ENCODE measurements around the gene WDR64.

WDR64 gene

GRCh38 chr1:241652012-241652411, at the start of gene WDR64:
WDR64 (plus strand) TSS chr1:241652281; CDS start chr1:241652485, 204 bp downstream.
- H3K36me3 Mint-ChIP-seq = no peaks in the 10 kb centered on the region
- peaks cover 5% of the 10 kb centered on the region for H3K27me3 Mint-ChIP-seq
- H3K4me3 Mint-ChIP-seq = no peak within 1 kb of the TSS
- H3K27ac Mint-ChIP-seq = no peak within 1 kb of the TSS
- H3K4me1 Mint-ChIP-seq = no peaks in the 10 kb centered on the region
- H3K9me3 Mint-ChIP-seq = no peaks in the 10 kb centered on the region

DNA sequence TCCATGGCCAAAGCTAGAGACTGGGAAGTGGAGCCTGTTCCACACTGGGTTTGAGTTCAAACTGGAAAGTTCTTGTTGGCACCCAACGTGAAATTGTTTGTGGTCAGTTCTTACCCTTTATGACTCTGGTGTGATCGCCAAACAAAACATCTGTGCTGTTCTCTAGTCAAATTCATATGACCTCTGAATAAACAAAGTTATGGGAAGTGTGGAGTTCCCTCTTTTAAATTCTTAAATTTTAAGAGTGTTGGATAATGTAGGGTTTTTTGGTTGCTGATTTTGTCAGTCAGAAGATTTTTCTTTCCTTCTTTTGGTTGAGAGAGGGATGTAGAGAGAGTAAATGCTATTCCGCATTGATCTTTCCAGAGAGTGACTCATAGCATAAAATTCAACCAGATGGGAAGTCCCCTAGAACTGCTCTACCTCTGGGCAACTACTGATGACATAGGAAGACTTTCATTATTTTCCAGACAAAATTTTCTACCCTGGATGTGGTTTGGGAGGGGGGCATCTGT, 48.3 kb upstream of the WDR64 start:
- Mint-ChIP-seq H3K27ac (no peak overlapping the region), H3K4me3 (no peak overlapping the region), H3K4me1 (no peaks in the 10 kb centered on the region), H3K27me3 (no peaks in the 10 kb centered on the region), H3K9me3 (no peaks in the 10 kb centered on the region), H3K36me3 (peaks cover 20% of the 10 kb centered on the region)

DNA sequence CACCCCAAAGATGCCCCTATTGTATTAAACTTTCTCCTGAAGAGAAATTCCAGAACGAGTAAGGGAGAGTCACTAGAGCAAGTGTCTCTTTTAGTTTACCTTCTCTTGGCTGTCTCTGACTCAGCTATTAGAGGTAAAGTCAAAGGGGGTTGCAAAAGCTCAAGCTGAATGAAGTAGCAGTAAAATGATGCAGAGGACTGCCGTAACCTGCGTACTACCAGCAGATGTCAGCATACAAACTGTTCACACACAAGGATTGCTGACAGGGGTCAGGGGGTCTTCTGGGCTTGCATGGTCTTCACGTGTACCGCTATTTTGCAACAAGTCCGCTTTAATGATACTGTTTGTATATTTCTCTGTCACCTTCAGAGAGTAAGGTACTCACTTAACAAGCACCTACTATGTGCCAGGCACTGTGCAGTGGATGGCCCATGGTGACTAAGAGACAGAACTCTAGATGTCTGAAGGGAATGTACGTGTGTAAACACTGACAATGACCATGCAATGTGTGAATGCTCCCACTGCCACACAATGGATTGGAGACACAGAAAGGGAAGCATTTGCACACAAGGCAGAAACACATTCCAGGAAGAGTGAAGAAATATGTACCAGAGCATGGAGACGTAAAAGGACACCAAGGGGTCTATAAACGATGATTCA, 46.8 kb upstream of the WDR64 start:
- Mint-ChIP-seq H3K9me3 (no peaks in the 10 kb centered on the region), H3K4me1 (no peaks in the 10 kb centered on the region), H3K27ac (no peak overlapping the region), H3K36me3 (peaks cover 20% of the 10 kb centered on the region), H3K4me3 (no peak overlapping the region), H3K27me3 (no peaks in the 10 kb centered on the region)

DNA sequence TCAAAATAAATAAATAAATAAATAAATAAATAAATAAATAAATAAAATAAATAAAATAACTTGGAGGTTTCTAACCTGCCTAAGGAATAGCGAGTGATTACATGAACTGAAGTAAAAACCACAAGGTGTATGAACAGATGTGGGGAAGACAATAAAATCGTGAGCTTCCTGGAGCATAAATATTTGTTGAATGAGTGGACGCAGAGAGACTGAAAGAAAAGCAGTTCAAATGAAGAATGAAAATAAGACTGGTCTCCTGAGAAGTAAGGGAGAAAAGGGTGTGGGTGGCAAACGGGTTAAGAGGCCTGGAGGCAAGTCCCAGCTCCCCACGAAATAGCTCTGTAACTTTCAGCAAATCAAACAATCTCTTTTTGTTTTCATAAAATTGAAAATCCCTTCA, 45.5 kb upstream of the WDR64 start:
- no peaks in the 10 kb centered on the region for H3K4me1 Mint-ChIP-seq
- no peak overlapping the region for H3K27ac Mint-ChIP-seq
- no peaks in the 10 kb centered on the region for H3K27me3 Mint-ChIP-seq
- no peaks in the 10 kb centered on the region for H3K9me3 Mint-ChIP-seq
- H3K4me3 Mint-ChIP-seq = no peak overlapping the region
- H3K36me3 Mint-ChIP-seq = peaks cover 14% of the 10 kb centered on the region

DNA sequence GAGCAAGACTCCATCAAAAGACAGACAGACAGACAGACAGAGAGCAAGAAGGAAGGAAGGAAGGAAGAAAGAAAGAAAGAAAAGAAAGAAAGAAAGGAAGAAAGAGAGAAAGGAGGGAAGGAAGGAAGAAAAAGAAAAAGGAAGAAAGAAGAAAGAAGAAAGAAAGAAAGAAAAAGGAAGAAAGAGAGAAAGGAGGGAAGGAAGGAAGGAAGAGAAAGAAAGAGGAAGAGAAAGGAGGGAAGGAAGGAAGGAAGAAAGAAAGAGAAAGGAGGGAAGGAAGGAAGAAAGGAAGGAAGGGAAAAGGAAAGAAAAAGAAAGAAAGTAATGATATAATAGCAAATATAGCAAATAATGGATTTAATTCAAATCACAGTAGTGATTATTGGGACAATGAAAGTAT, 44.6 kb upstream of the WDR64 start:
- peaks cover 8% of the 10 kb centered on the region for H3K36me3 Mint-ChIP-seq
- no peak overlapping the region for H3K4me3 Mint-ChIP-seq
- H3K9me3 Mint-ChIP-seq = no peaks in the 10 kb centered on the region
- no peak overlapping the region for H3K27ac Mint-ChIP-seq
- no peaks in the 10 kb centered on the region for H3K4me1 Mint-ChIP-seq
- no peaks in the 10 kb centered on the region for H3K27me3 Mint-ChIP-seq

DNA sequence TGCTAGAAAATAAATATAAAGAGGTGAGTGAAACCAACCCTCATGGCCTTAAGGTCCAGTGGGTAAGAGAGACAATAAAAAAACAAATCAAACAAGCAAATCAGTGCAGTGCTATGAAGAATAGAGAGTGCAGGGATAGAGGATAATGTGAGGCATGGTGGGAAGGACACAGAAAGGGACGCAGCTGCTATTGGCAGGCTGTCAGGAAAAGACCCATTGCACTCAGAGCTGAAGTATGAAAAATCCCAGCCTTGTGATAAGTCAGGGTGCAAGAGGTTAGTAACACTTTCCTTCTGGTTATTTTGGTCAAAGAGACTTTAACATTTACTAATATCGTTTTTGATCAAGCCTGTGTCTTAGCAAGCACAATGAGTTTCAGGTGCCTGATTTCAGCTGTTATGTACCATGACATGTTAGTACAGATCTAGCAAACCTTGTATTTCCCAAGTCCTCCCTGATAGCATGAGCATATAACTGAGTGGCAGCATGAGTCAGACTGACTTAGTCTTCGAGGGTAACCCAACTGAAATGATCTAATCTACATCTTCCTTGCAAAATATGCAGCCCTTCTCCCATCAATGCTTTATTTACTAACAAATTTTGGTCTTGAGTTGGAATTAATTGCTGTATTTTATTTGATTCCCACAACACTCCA, 43.6 kb upstream of the WDR64 start:
- Mint-ChIP-seq H3K27me3 (no peaks in the 10 kb centered on the region), H3K9me3 (no peaks in the 10 kb centered on the region), H3K36me3 (peaks cover 2% of the 10 kb centered on the region), H3K4me1 (no peaks in the 10 kb centered on the region), H3K27ac (no peak overlapping the region), H3K4me3 (no peak overlapping the region)

DNA sequence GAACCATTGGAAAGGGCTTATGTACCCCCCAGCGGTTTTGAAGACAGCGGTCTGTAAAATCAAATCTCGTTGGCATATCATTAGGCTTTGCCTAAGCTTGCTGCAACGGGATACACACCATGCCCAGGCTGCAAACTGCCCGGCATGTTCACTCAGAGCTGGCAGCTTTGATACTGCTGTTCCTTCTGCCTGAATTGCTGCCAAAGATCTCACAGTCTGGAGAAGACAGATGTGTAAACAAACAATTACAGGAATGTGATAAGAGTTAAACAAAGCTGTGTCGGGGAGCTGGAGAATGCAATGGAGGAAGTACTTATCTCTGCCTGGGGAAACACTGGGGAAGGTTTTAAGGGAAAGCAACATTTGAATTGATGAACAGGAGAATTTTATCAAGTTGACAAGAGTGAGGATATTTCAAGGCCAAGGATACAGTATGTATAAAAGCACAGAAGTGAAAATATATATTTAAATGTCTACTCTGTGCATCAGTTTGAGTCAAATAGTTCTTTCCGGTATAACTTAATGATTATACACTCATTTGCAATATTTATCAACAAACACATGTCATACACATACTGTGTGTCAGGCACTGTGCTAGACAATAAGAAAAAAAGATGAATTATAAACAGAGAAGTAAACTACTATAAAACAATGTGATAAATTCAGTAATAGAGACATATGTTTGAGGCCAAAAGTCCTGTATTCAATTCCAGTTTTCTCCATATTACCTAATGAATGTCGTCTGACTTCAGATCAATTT, 41.8 kb upstream of the WDR64 start:
- H3K27ac Mint-ChIP-seq = no peak overlapping the region
- no peaks in the 10 kb centered on the region for H3K36me3 Mint-ChIP-seq
- no peaks in the 10 kb centered on the region for H3K27me3 Mint-ChIP-seq
- no peak overlapping the region for H3K4me3 Mint-ChIP-seq
- no peaks in the 10 kb centered on the region for H3K9me3 Mint-ChIP-seq
- no peaks in the 10 kb centered on the region for H3K4me1 Mint-ChIP-seq

- Mint-ChIP-seq H3K27me3 (no peaks in the 10 kb centered on the region), H3K4me1 (no peaks in the 10 kb centered on the region), H3K9me3 (no peaks in the 10 kb centered on the region), H3K27ac (no peak overlapping the region), H3K4me3 (no peak overlapping the region), H3K36me3 (no peaks in the 10 kb centered on the region)
Observed at GRCh38 chr1:241611063-241611462, 41.0 kb upstream of the WDR64 start.

DNA sequence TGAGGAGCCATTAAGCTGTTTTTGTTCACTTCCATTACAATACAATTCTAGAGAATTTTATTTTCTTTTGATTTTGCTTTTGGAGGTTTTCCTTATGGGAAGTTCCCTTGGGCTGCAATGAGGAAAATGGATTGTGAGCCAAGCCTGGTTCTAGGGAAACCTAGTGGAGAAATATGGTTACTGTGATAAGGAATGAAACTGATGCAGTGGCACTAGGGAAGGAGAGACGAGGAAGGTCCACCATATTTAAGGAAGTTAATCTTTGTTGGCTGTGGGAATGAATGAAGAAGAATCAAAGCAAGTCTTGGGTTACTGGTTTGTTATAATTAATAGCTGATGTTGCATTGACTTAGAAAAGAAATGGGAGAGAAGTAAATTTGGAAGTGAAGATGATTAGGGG, 40.3 kb upstream of the WDR64 start:
- Mint-ChIP-seq H3K4me3 (no peak overlapping the region), H3K27ac (no peak overlapping the region), H3K36me3 (no peaks in the 10 kb centered on the region), H3K4me1 (no peaks in the 10 kb centered on the region), H3K27me3 (no peaks in the 10 kb centered on the region), H3K9me3 (no peaks in the 10 kb centered on the region)

DNA sequence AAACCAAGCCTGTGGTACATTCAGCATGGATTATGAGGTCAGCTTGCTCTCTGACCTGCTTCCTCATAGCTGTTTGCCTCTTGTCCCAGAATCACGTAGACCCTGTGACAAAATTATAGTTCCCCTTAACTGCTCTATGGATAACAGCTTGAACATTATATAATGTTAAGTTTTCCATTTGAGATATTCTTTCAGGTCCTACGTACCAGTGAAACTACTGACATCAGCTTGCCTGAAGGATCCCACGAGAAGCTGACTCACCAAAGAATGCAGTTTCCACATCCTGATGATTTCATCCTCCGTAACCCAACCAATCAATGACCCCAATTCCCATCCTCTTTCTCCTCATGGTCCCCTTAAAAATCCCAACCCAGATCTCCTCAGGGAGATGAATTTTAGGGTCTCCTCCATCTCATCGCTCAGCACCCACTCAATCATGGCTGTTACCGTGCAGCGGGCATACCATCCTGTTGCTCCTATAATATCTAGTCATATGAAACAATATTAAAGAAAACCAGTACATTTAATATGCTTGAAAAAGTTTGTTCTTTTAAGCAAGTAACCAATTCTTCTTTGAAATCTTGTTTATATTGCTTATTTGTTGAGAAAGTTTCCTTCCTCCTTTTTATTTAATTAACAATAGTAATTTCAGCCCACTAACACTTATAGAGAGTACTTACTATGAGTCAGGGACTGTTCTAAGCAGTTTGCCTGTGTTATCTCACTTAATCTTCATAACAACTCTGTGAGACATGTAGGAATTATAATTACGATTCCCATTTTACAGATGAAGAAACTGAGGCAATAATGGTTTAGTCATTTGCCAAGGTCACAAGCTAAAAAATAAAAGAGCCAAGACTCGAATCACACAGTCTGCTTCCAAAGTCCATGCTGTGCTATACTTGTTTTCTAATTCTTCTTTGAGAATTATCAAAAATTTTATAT, 39.3 kb upstream of the WDR64 start:
- no peak overlapping the region for H3K4me3 Mint-ChIP-seq
- H3K27me3 Mint-ChIP-seq = no peaks in the 10 kb centered on the region
- H3K27ac Mint-ChIP-seq = no peak overlapping the region
- H3K9me3 Mint-ChIP-seq = no peaks in the 10 kb centered on the region
- no peaks in the 10 kb centered on the region for H3K36me3 Mint-ChIP-seq
- H3K4me1 Mint-ChIP-seq = no peaks in the 10 kb centered on the region

- H3K4me1 Mint-ChIP-seq = no peaks in the 10 kb centered on the region
- no peaks in the 10 kb centered on the region for H3K27me3 Mint-ChIP-seq
- H3K9me3 Mint-ChIP-seq = no peaks in the 10 kb centered on the region
- no peaks in the 10 kb centered on the region for H3K36me3 Mint-ChIP-seq
- H3K4me3 Mint-ChIP-seq = no peak overlapping the region
- H3K27ac Mint-ChIP-seq = no peak overlapping the region
Observed at GRCh38 chr1:241614144-241614543, 37.9 kb upstream of the WDR64 start.

DNA sequence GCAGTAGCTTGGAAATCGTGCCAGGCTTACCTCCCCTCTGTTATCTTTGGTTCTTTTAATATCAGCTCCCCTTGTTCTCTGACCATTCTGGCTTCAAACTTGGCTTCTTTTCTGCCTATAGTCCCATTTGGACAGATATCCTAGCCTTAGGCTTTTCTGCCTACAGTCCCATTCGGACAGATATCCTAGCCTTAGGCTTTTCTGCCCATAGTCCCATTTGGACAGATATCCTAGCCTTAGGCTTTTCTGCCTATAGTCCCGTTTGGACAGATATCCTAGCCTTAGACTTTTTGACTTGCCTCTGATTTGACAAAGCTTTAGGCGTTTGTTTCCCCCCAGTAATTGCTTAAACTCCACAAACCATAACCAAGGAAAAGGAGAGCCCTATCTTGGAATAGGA, 37.5 kb upstream of the WDR64 start:
- no peaks in the 10 kb centered on the region for H3K36me3 Mint-ChIP-seq
- H3K9me3 Mint-ChIP-seq = no peaks in the 10 kb centered on the region
- H3K4me1 Mint-ChIP-seq = no peaks in the 10 kb centered on the region
- H3K27me3 Mint-ChIP-seq = no peaks in the 10 kb centered on the region
- H3K27ac Mint-ChIP-seq = no peak overlapping the region
- H3K4me3 Mint-ChIP-seq = no peak overlapping the region

DNA sequence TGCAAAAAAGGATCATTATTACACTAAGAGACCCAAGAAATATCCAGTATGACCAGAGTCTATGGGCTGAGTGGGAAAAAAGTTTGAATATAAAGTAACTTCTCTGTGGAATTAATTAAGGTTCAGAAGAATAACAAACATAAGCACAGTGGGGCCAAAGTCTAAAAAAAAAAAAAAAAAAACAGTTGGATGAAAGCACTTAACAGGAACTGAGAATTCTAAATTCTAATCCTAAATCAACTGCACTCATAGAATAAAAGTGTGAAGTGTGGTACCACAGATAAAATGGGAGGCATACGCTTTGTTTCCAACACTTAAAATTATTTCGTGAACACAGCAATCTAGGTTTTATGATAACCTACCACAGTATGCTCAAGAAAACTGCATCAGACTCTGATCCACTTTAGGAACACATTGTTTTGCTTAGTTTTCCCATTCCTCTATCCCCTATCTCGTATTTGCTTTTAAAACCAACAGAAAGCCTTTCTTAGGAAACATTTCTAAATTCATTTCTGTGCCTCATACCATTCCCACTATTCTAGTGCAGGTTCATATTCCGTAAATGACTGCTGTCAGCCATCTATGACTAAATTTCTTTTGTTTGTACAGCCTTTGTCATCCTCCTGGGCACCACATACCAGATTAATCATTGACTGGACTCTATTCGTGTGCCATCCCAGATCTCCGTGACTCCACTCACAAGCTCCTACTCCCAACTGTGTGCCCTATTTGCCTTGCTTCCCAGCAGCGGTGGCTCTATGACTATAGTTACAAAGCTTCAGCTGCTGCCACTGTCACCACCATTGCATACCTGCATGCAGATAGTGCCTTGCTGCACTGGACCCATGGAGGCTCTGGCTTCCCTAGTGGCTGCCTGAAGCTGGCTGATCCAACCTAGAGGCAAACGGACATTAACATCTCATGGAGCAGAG, 36.8 kb upstream of the WDR64 start:
- H3K4me1 Mint-ChIP-seq = no peaks in the 10 kb centered on the region
- no peaks in the 10 kb centered on the region for H3K9me3 Mint-ChIP-seq
- no peak overlapping the region for H3K27ac Mint-ChIP-seq
- H3K36me3 Mint-ChIP-seq = no peaks in the 10 kb centered on the region
- H3K4me3 Mint-ChIP-seq = no peak overlapping the region
- H3K27me3 Mint-ChIP-seq = no peaks in the 10 kb centered on the region

DNA sequence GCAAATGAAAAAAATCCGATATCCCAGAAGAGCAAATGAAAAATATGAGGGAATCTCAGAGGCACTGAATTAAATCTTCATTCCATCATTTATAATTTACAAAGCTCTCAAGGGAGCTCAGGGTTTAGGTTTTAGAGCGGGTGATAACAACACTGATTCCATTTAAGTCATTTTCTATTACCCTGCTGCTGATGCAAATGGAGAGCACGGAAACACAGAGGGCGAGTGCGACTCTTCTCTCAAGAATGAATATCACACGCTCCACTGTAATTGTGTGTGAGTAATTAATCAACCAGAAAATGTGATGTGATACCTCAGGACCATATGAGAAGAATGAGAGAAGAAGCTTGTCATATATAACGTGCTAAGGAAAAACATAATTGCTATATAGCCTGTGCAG, 34.7 kb upstream of the WDR64 start:
- no peak overlapping the region for H3K4me3 Mint-ChIP-seq
- H3K4me1 Mint-ChIP-seq = no peaks in the 10 kb centered on the region
- no peaks in the 10 kb centered on the region for H3K27me3 Mint-ChIP-seq
- no peaks in the 10 kb centered on the region for H3K9me3 Mint-ChIP-seq
- H3K27ac Mint-ChIP-seq = no peak overlapping the region
- H3K36me3 Mint-ChIP-seq = no peaks in the 10 kb centered on the region
